Endothelial cell of umbilical vein (primary cell): ENCODE results near the gene MED27. TPM values are rescaled to one million over a fixed set of nuclear protein-coding genes. Genes with fewer than 3 reads are reported as not detected.

ENCODE experiments used
- BruUV-seq: library from RNA; stranded (reverse); fragments of 400-500 nt; replicated peaks from 2 replicates; lab custom pipeline; 2021; lab: Mats Ljungman, UMichigan
- CTCF ChIA-PET: fragments of 300-600, 350-600 bp; sonication (Branson Sonifier 250); formaldehyde crosslinking; loops from one replicate; lab custom pipeline; 2021; ENCODE audit warnings: antibody characterized with exemption, inconsistent platforms; lab: Charles Lee
- POLR2A ChIA-PET: fragments of 300-600, 350-600 bp; sonication (Branson Sonifier 250); formaldehyde crosslinking; loops from one replicate; lab custom pipeline; 2021; ENCODE audit warnings: antibody characterized with exemption, inconsistent platforms; lab: Charles Lee
- DNase-seq: peaks from one replicate; pipeline ENCODE4 v3.0.0-alpha.2; 2011; ENCODE audit warnings: low read depth, low spot score
- FAIRE-seq: peaks from 2 replicates; lab custom pipeline; 2011; peaks lifted over from hg19 to GRCh38; lab: Jason Lieb, UNC
- H2AFZ ChIP-seq: 2 replicates; pipeline ENCODE4 v1.6.0; 2012; ENCODE audit warnings: low read depth, low read length, control low read depth, inconsistent platforms
- H3K27ac ChIP-seq: 2 replicates; pipeline ENCODE4 v1.5.1; 2011; ENCODE audit warnings: low read depth, mild to moderate bottlenecking, control low read depth, low read length, moderate library complexity; ENCODE audit not compliant: insufficient read depth
- H3K27me3 ChIP-seq, 2 experiments: 2 replicates each; pipeline versions ENCODE4 v1.6.0 to v1.6.1; 2011; ENCODE audit warnings: low read length in 2 of 2, mixed read lengths in 1 of 2; ENCODE audit not compliant: control insufficient read depth in 2 of 2, insufficient read depth in 2 of 2
- H3K36me3 ChIP-seq, 2 experiments: 2 replicates in 1 of 2; 3 replicates in 1 of 2; pipeline ENCODE4 v1.5.1; 2011; ENCODE audit warnings: low read length in 2 of 2, mild to moderate bottlenecking in 1 of 2, moderate library complexity in 1 of 2; ENCODE audit not compliant: control insufficient read depth in 2 of 2, insufficient read depth in 2 of 2; ENCODE audit errors: extremely low read depth in 1 of 2
- H3K4me1 ChIP-seq: 3 replicates; pipeline ENCODE4 v1.5.1; 2011; ENCODE audit warnings: mild to moderate bottlenecking, low read length; ENCODE audit not compliant: control insufficient read depth, insufficient read depth; ENCODE audit errors: extremely low read depth
- H3K4me2 ChIP-seq: 2 replicates; pipeline ENCODE4 v1.6.1; 2011; ENCODE audit warnings: low read length, control low read depth, mixed read lengths; ENCODE audit not compliant: insufficient read depth
- H3K4me3 ChIP-seq, 3 experiments: fragments of 200-600 bp in 1 of 3; sonication (generic), shearing (Covaris generic) in 1 of 3; replicated peaks in 1 of 3; 2 replicates each; pipeline ENCODE4 v1.5.1; 2011 to 2016; ENCODE audit warnings: control low read depth in 3 of 3, low read length in 3 of 3, mild to moderate bottlenecking in 2 of 3, inconsistent platforms in 1 of 3, low read depth in 1 of 3, moderate library complexity in 1 of 3; ENCODE audit not compliant: insufficient read depth in 1 of 3
- H3K79me2 ChIP-seq: 2 replicates; pipeline ENCODE4 v1.6.0; 2012; ENCODE audit warnings: low read length, inconsistent platforms; ENCODE audit not compliant: control insufficient read depth, insufficient read depth
- H3K9ac ChIP-seq: replicated peaks from 2 replicates; pipeline ENCODE3; 2011; ENCODE audit warnings: low read length, control low read depth; ENCODE audit not compliant: insufficient read depth; ENCODE audit errors: extremely low read depth
- H3K9me1 ChIP-seq: replicated peaks from 3 replicates; pipeline ENCODE4 v1.6.0; 2011; ENCODE audit warnings: mild to moderate bottlenecking, low read length; ENCODE audit not compliant: control insufficient read depth, insufficient read depth; ENCODE audit errors: extremely low read depth
- H3K9me3 ChIP-seq: replicated peaks from 2 replicates; pipeline ENCODE4 v1.5.1; 2012; ENCODE audit warnings: low read length, inconsistent platforms; ENCODE audit not compliant: control insufficient read depth, insufficient read depth
- H4K20me1 ChIP-seq: replicated peaks from 2 replicates; pipeline ENCODE3; 2011; ENCODE audit warnings: mild to moderate bottlenecking, low read length; ENCODE audit not compliant: control insufficient read depth, insufficient read depth; ENCODE audit errors: extremely low read depth
- EZH2 ChIP-seq: IDR thresholded peaks from 2 replicates; pipeline ENCODE4 v1.6.1; 2012; ENCODE audit warnings: borderline replicate concordance, low read depth, mild to moderate bottlenecking, moderate library complexity, low read length, inconsistent platforms; ENCODE audit not compliant: severe bottlenecking
- FOS ChIP-seq: IDR thresholded peaks from 2 replicates; pipeline ENCODE4 v1.6.1; 2011; ENCODE audit warnings: mild to moderate bottlenecking, low read length, moderate library complexity, borderline replicate concordance; ENCODE audit not compliant: insufficient read depth
- GATA2 ChIP-seq: IDR thresholded peaks from 2 replicates; pipeline ENCODE4 v1.7.0; 2011; ENCODE audit warnings: low read depth, mild to moderate bottlenecking, moderate library complexity, mixed read lengths, low read length; ENCODE audit not compliant: insufficient read length, insufficient read depth
- JUN ChIP-seq: IDR thresholded peaks from 2 replicates; pipeline ENCODE4 v1.6.1; 2011; ENCODE audit warnings: borderline replicate concordance, low read depth; ENCODE audit not compliant: insufficient read length, insufficient read depth
- MAX ChIP-seq: IDR thresholded peaks from 2 replicates; pipeline ENCODE4 v1.6.1; 2011; ENCODE audit not compliant: insufficient read depth, insufficient read length
- MYC ChIP-seq: IDR thresholded peaks from one replicate; pipeline ENCODE4 v1.6.1; 2011; ENCODE audit warnings: mild to moderate bottlenecking, low read depth, low read length
- POLR2A ChIP-seq: IDR thresholded peaks from 2 replicates; pipeline ENCODE4 v1.6.1; 2012; ENCODE audit warnings: low read depth, mild to moderate bottlenecking, control low read depth, low read length
- POLR2AphosphoS5 ChIP-seq: IDR thresholded peaks from 2 replicates; pipeline ENCODE4 v1.6.1; 2012; ENCODE audit warnings: low read depth, mild to moderate bottlenecking, control low read depth, low read length, moderate library complexity; ENCODE audit not compliant: insufficient read depth
- dilution Hi-C: fragments of 300-500 bp; cut with MboI; formaldehyde crosslinking; loops from one replicate; pipeline ENCODE4 v1.15.0; 2019; ENCODE audit warnings: low sequenced_read_pairs; ENCODE audit not compliant: extremely low pct_ligation_motif_present
- intact Hi-C: fragments of 100-400 bp; cut with micrococcal nuclease; formaldehyde crosslinking; loops from one replicate; pipeline ENCODE4 v1.10.0; 2022
- polyA plus RNA-seq, 4 experiments: library from polyadenylated mRNA; depleted of rRNA in 3 of 4; stranded (reverse) in 3 of 4; unstranded in 1 of 4; fragments of >200 nt; gene quantifications; 2 replicates each; pipeline versions ENCODE4 v1.2.1 to v1.2.3, GENCODE V29; 2011 to 2012; ENCODE audit warnings: missing spikeins in 1 of 4
- total RNA-seq: library from RNA; stranded (reverse); gene quantifications from 2 replicates; pipeline ENCODE4 v1.2.3, GENCODE V29; 2021
- TF ChIP-seq, protein P1 (sequence below), 2 donors: IDR thresholded peaks; 1 replicate in 1 of 2; 2 replicates in 1 of 2; pipeline ENCODE4 v1.5.1; 2011; ENCODE audit warnings: low read length in 2 of 2, mild to moderate bottlenecking in 2 of 2, moderate library complexity in 2 of 2, control low read depth in 1 of 2, inconsistent platforms in 1 of 2, low read depth in 1 of 2; ENCODE audit not compliant: insufficient read depth in 1 of 2; ENCODE audit errors: extremely low read depth in 1 of 2

Gene MED27
- total and polyA plus RNA-seq, 2 donors (not counting 3 experiments of a cell fraction or from before 2014, with no cell fraction given): 27.9 to 47.8 TPM

DNA sequence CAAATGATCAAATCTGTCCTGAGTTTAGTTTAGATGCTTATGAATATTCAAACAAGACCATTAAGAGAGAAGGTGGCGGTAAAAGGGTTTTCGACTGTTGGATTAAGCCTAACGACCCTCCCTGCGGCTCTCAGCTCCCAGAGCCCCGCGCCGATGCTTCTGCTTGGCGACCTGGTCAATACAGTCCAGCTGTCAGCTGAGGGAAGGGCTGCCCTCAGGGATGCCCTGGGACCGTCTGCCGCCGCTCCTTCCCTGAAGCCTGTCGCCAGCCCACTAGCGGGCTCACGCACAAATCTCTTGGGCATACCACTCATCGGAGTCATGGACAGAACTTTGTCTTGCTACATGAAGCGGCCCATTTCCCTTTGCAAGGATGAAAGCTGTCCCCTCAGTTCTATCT is 203.2 kb downstream of the MED27 start:
- Histone ChIP-seq H2AFZ (no peak overlapping the region), H3K36me3 (no peaks in the 10 kb centered on the region), H3K4me2 (no peak overlapping the region), H3K4me1 (peaks cover 11% of the 10 kb centered on the region), H3K4me3 (no peak overlapping the region), H3K9me1 (no peaks in the 10 kb centered on the region), H3K9ac (no peak overlapping the region), H4K20me1 (no peaks in the 10 kb centered on the region), H3K27me3 (no peaks in the 10 kb centered on the region), H3K9me3 (no peaks in the 10 kb centered on the region), H3K27ac (no peak overlapping the region), H3K79me2 (no peaks in the 10 kb centered on the region)
- DNase-seq (no peak), FAIRE-seq (no peak)
- ChIA-PET CTCF (interaction anchor here (1.2 to 1.7 kb wide), 2 partner anchors 17 to 294 kb away, joined by 3 to 4 read pairs; no protein-coding TSS in a partner anchor), POLR2A (interaction anchor here (0.6 kb wide), 1 partner anchor 256 kb away, joined by 3 read pairs; no protein-coding TSS in a partner anchor)
- intact Hi-C loops (no loop called here), dilution Hi-C loops (no loop called here)
- no TSS peak for BruUV-seq
- TF ChIP-seq FOS (no peak), POLR2A (no peak), MAX (no peak), JUN (no peak), GATA2 (no peak), POLR2AphosphoS5 (no peak), MYC (no peak), EZH2 (no peak)
- TF ChIP-seq, protein P1, sequence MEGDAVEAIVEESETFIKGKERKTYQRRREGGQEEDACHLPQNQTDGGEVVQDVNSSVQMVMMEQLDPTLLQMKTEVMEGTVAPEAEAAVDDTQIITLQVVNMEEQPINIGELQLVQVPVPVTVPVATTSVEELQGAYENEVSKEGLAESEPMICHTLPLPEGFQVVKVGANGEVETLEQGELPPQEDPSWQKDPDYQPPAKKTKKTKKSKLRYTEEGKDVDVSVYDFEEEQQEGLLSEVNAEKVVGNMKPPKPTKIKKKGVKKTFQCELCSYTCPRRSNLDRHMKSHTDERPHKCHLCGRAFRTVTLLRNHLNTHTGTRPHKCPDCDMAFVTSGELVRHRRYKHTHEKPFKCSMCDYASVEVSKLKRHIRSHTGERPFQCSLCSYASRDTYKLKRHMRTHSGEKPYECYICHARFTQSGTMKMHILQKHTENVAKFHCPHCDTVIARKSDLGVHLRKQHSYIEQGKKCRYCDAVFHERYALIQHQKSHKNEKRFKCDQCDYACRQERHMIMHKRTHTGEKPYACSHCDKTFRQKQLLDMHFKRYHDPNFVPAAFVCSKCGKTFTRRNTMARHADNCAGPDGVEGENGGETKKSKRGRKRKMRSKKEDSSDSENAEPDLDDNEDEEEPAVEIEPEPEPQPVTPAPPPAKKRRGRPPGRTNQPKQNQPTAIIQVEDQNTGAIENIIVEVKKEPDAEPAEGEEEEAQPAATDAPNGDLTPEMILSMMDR (IDR thresholded peaks at IDR 0.05; ENCODE audit: extremely low read depth in 1 of 2, insufficient read depth in 1 of 2, low read depth in 1 of 2, low read length in 2 of 2): no peak
